ENCODE measurements around the gene PLIN1. TPM values are rescaled to one million over a fixed set of nuclear protein-coding genes. Genes with fewer than 3 reads are reported as not detected.

PLIN1 gene
- total and polyA plus RNA-seq, 10 donors, result 0.61 to 1.8 (median 0.96) TPM

DNA sequence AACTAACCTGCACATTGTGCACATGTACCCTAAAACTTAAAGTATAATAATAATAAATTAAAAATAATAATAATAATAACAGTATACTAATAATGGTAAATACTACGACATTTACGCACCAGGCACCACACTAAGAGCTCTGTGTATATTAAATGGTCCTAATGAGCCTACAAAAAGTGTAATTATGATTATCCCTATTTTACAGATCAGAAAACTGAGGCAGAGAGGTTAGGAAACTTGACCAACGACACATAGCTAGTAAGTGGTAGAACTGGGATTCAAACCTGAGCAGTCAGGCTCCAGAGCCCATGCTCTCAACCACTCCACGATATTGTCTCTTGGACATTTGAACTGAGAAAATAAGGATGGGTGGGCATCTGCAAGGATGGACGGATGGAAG is 38.9 kb downstream of the PLIN1 start:
- H3K4me3 ChIP-seq, result no peak overlapping the region
- H3K27me3 ChIP-seq (replicated peaks in 1 of 7), result no peaks in the 10 kb centered on the region
- no peaks in the 10 kb centered on the region for H3K9me3 ChIP-seq
- 95 to 99% (median 95%) methylated on average over 5 of the region's 5 CpGs for WGBS, 5 donors
- H3K27ac ChIP-seq, result no peak overlapping the region
- no peaks in the 10 kb centered on the region for H3K36me3 ChIP-seq
- intact Hi-C loops (cut with DNase I; ENCODE audit: low total_unique reads), result no loop called here
- no peak for DNase-seq
- TF ChIP-seq POLR2A (IDR thresholded peaks at IDR 0.05) (no peak), CTCF (IDR thresholded peaks at IDR 0.05 in 8 of 11, conservative IDR thresholded peaks at IDR 0.05 in 3 of 11) (no peak), POLR2AphosphoS5 (IDR thresholded peaks at IDR 0.05) (no peak)
- no peaks in the 10 kb centered on the region for H3K4me1 ChIP-seq

DNA sequence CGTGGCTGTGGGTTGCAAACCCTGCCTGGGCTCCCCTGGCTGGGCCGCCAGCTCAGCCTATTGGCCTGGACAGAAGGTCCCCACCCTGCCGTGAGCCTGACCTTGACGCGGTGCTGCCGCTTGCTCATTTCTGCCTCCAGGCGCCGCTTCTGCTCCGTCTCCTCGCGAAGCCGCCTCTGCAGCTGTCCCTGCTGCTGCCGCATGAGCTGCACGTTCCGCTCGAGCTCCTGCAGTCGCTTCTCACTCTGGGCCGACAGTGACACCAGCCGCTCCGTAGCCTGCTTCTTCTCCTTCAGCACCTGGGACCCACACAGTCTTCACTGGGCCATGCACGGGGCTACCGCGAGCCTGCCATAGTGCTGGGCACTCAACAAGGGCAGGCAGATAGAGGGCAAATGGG is 45.6 kb downstream of the PLIN1 start:
- 94 to 95% (median 94%) methylated on average over 23 of the region's 23 CpGs for WGBS, 5 donors
- H3K27ac ChIP-seq, result no peak overlapping the region
- TF ChIP-seq POLR2AphosphoS5 (IDR thresholded peaks at IDR 0.05), result no peak
- no peak for TF ChIP-seq CTCF (IDR thresholded peaks at IDR 0.05 in 8 of 11, conservative IDR thresholded peaks at IDR 0.05 in 3 of 11)
- no peak for TF ChIP-seq POLR2A (IDR thresholded peaks at IDR 0.05)
- H3K36me3 ChIP-seq, result peaks cover 0 to 50% (median 7%) of the 10 kb centered on the region in 6 donors
- H3K4me3 ChIP-seq, result no peak overlapping the region
- no peak for DNase-seq
- H3K4me1 ChIP-seq, result no peaks in the 10 kb centered on the region
- intact Hi-C loops (cut with DNase I; ENCODE audit: low total_unique reads), result no loop called here
- H3K27me3 ChIP-seq (replicated peaks in 1 of 7), result no peaks in the 10 kb centered on the region
- peaks cover 0 to 8% (median 0%) of the 10 kb centered on the region in 8 donors for H3K9me3 ChIP-seq

- no peak overlapping the region for H3K27ac ChIP-seq
- TF ChIP-seq POLR2AphosphoS5 (IDR thresholded peaks at IDR 0.05) (no peak), CTCF (IDR thresholded peaks at IDR 0.05 in 8 of 11, conservative IDR thresholded peaks at IDR 0.05 in 3 of 11) (no peak), POLR2A (IDR thresholded peaks at IDR 0.05) (no peak)
- intact Hi-C loops (cut with DNase I; ENCODE audit: low total_unique reads), result no loop called here
- peaks cover 0 to 8% (median 0%) of the 10 kb centered on the region in 8 donors for H3K9me3 ChIP-seq
- no peak overlapping the region for H3K4me3 ChIP-seq
- no peaks in the 10 kb centered on the region for H3K27me3 ChIP-seq (replicated peaks in 1 of 7)
- H3K4me1 ChIP-seq, result no peaks in the 10 kb centered on the region
- H3K36me3 ChIP-seq, result peaks cover 0 to 58% (median 12%) of the 10 kb centered on the region in 6 donors
- no peak for DNase-seq
- WGBS, 5 donors, result 96 to 99% (median 98%) methylated on average over 15 to 18 of the region's 18 CpGs
Observed at GRCh38 chr15:89632563-89633430, 46.4 kb downstream of the PLIN1 start.

- TF ChIP-seq POLR2A (IDR thresholded peaks at IDR 0.05) (no peak), CTCF (IDR thresholded peaks at IDR 0.05 in 8 of 11, conservative IDR thresholded peaks at IDR 0.05 in 3 of 11) (no peak), POLR2AphosphoS5 (IDR thresholded peaks at IDR 0.05) (no peak)
- Histone ChIP-seq H3K27ac (no peak overlapping the region), H3K4me1 (no peaks in the 10 kb centered on the region), H3K9me3 (peaks cover 0 to 8% (median 0%) of the 10 kb centered on the region in 8 donors), H3K36me3 (peaks cover 0 to 67% (median 14%) of the 10 kb centered on the region in 6 donors), H3K4me3 (no peak overlapping the region), H3K27me3 (replicated peaks in 1 of 7) (no peaks in the 10 kb centered on the region)
- DNase-seq, result no peak
- 85 to 95% (median 87%) methylated on average over 10 of the region's 10 CpGs for WGBS, 5 donors
- intact Hi-C loops (cut with DNase I; ENCODE audit: low total_unique reads), result no loop called here
Observed at GRCh38 chr15:89631902-89632264, 47.3 kb downstream of the PLIN1 start.
